ENCODE measurements around the gene GLB1L2.
"Not testable (repeated sequence)": the region's sequence is repeated elsewhere in the genome, so short reads cannot be mapped to it uniquely, and the experiment has no call there.

Gene GLB1L2

GRCh38 chr11:134331354-134332188 lies at the start of gene GLB1L2:
Gene GLB1L2, plus strand, starts transcription at chr11:134331988. Its CDS starts 74 bp downstream, at chr11:134332062.
- no peak within 1 kb of the TSS for H3K9ac ChIP-seq (ENCODE audit: low read length)
- no peak within 1 kb of the TSS for H3K4me2 ChIP-seq (ENCODE audit: low read depth, low read length, poor library complexity, severe bottlenecking)
- TF ChIP-seq CTCF (IDR thresholded peaks at IDR 0.05; ENCODE audit: insufficient read depth, low read length, poor library complexity, severe bottlenecking) (no peak), EZH2phosphoT487 (conservative IDR thresholded peaks at IDR 0.05; ENCODE audit: low read length) (no peak)
- H3K4me3 ChIP-seq (ENCODE audit: insufficient read depth, low read length, poor library complexity, severe bottlenecking): no peak within 1 kb of the TSS
- H3F3A ChIP-seq (ENCODE audit: insufficient read depth): no peaks in the 10 kb centered on the region
- no peaks in the 10 kb centered on the region for H4K20me1 ChIP-seq (ENCODE audit: low read depth, low read length)
- no peaks in the 10 kb centered on the region for H3K36me3 ChIP-seq (ENCODE audit: low read length)
- H3K27ac ChIP-seq (ENCODE audit: low read depth, low read length): no peak within 1 kb of the TSS
- H3K9me3 ChIP-seq (ENCODE audit: insufficient read depth, low read length): no peaks in the 10 kb centered on the region
- H3K27me3 ChIP-seq (ENCODE audit: low read length): no peaks in the 10 kb centered on the region
- no peaks in the 10 kb centered on the region for H3K79me2 ChIP-seq (ENCODE audit: insufficient read depth, low read length)
- no peaks in the 10 kb centered on the region for H3K9me2 ChIP-seq (replicated peaks; ENCODE audit: insufficient read depth, low read length)
- H2AFZ ChIP-seq (ENCODE audit: low read depth, low read length, severe bottlenecking): no peak within 1 kb of the TSS

GRCh38 chr11:134282121-134283045 lies 49.4 kb upstream of the GLB1L2 start:
- H3K27ac ChIP-seq (ENCODE audit: low read depth, low read length): no peak overlapping the region
- H2AFZ ChIP-seq (ENCODE audit: low read depth, low read length, severe bottlenecking): no peak overlapping the region
- TF ChIP-seq CTCF (IDR thresholded peaks at IDR 0.05; ENCODE audit: insufficient read depth, low read length, poor library complexity, severe bottlenecking): no peak
- TF ChIP-seq EZH2phosphoT487 (conservative IDR thresholded peaks at IDR 0.05; ENCODE audit: low read length): no peak
- H3K36me3 ChIP-seq (ENCODE audit: low read length): no peaks in the 10 kb centered on the region
- no peak overlapping the region for H3K9ac ChIP-seq (ENCODE audit: low read length)
- no peaks in the 10 kb centered on the region for H3K9me2 ChIP-seq (replicated peaks; ENCODE audit: insufficient read depth, low read length)
- no peak overlapping the region for H3K4me3 ChIP-seq (ENCODE audit: insufficient read depth, low read length, poor library complexity, severe bottlenecking)
- H3F3A ChIP-seq (ENCODE audit: insufficient read depth): no peaks in the 10 kb centered on the region
- H3K4me2 ChIP-seq (ENCODE audit: low read depth, low read length, poor library complexity, severe bottlenecking): no peak overlapping the region
- H3K9me3 ChIP-seq (ENCODE audit: insufficient read depth, low read length): no peaks in the 10 kb centered on the region
- no peaks in the 10 kb centered on the region for H4K20me1 ChIP-seq (ENCODE audit: low read depth, low read length)
- no peaks in the 10 kb centered on the region for H3K27me3 ChIP-seq (ENCODE audit: low read length)
- no peaks in the 10 kb centered on the region for H3K79me2 ChIP-seq (ENCODE audit: insufficient read depth, low read length)

GRCh38 chr11:134283461-134284230 lies 48.1 kb upstream of the GLB1L2 start:
- no peak overlapping the region for H2AFZ ChIP-seq (ENCODE audit: low read depth, low read length, severe bottlenecking)
- no peak overlapping the region for H3K9ac ChIP-seq (ENCODE audit: low read length)
- no peaks in the 10 kb centered on the region for H3K9me3 ChIP-seq (ENCODE audit: insufficient read depth, low read length)
- no peaks in the 10 kb centered on the region for H3K79me2 ChIP-seq (ENCODE audit: insufficient read depth, low read length)
- H3K4me3 ChIP-seq (ENCODE audit: insufficient read depth, low read length, poor library complexity, severe bottlenecking): no peak overlapping the region
- no peak for TF ChIP-seq CTCF (IDR thresholded peaks at IDR 0.05; ENCODE audit: insufficient read depth, low read length, poor library complexity, severe bottlenecking)
- no peak for TF ChIP-seq EZH2phosphoT487 (conservative IDR thresholded peaks at IDR 0.05; ENCODE audit: low read length)
- H3K36me3 ChIP-seq (ENCODE audit: low read length): no peaks in the 10 kb centered on the region
- H3K4me2 ChIP-seq (ENCODE audit: low read depth, low read length, poor library complexity, severe bottlenecking): no peak overlapping the region
- no peaks in the 10 kb centered on the region for H3K9me2 ChIP-seq (replicated peaks; ENCODE audit: insufficient read depth, low read length)
- no peaks in the 10 kb centered on the region for H4K20me1 ChIP-seq (ENCODE audit: low read depth, low read length)
- H3K27me3 ChIP-seq (ENCODE audit: low read length): no peaks in the 10 kb centered on the region
- H3F3A ChIP-seq (ENCODE audit: insufficient read depth): no peaks in the 10 kb centered on the region
- H3K27ac ChIP-seq (ENCODE audit: low read depth, low read length): no peak overlapping the region

- not testable (repeated sequence) for H3K27me3 ChIP-seq (ENCODE audit: low read length); H3K79me2 ChIP-seq (ENCODE audit: insufficient read depth, low read length); H3K27ac ChIP-seq (ENCODE audit: low read depth, low read length); H3F3A ChIP-seq (ENCODE audit: insufficient read depth); H4K20me1 ChIP-seq (ENCODE audit: low read depth, low read length); H3K9me2 ChIP-seq (replicated peaks; ENCODE audit: insufficient read depth, low read length); H3K4me2 ChIP-seq (ENCODE audit: low read depth, low read length, poor library complexity, severe bottlenecking); H3K9ac ChIP-seq (ENCODE audit: low read length); H3K9me3 ChIP-seq (ENCODE audit: insufficient read depth, low read length); H3K4me3 ChIP-seq (ENCODE audit: insufficient read depth, low read length, poor library complexity, severe bottlenecking); H2AFZ ChIP-seq (ENCODE audit: low read depth, low read length, severe bottlenecking); H3K36me3 ChIP-seq (ENCODE audit: low read length)
Observed at GRCh38 chr11:134284349-134284748, 47.4 kb upstream of the GLB1L2 start.
